ENCODE results near the gene SLCO3A1.

SLCO3A1 gene

GRCh38 chr15:91862891-91863504 lies 9.5 kb downstream of the SLCO3A1 start:
- DNase-seq: no peak

- no peak for DNase-seq
These were observed 10.2 kb downstream of the SLCO3A1 start for GRCh38 chr15:91863621-91864255.

GRCh38 chr15:91864664-91865063 lies 11.2 kb downstream of the SLCO3A1 start:
- no peak for DNase-seq

- DNase-seq: no peak
These were observed 12.0 kb downstream of the SLCO3A1 start for GRCh38 chr15:91865486-91865885.

GRCh38 chr15:91865950-91866349 lies 12.4 kb downstream of the SLCO3A1 start:
- no peak for DNase-seq

GRCh38 chr15:91866371-91866905 lies 12.9 kb downstream of the SLCO3A1 start:
- DNase-seq: no peak

- DNase-seq: no peak
These were observed 13.5 kb downstream of the SLCO3A1 start for GRCh38 chr15:91866971-91867372.

- no peak for DNase-seq
These were observed 14.1 kb downstream of the SLCO3A1 start for GRCh38 chr15:91867581-91868026.

- no peak for DNase-seq
These were observed 17.5 kb downstream of the SLCO3A1 start for GRCh38 chr15:91870876-91871537.

GRCh38 chr15:91871837-91872236 lies 18.3 kb downstream of the SLCO3A1 start:
- no peak for DNase-seq

- DNase-seq: no peak
These were observed 19.0 kb downstream of the SLCO3A1 start for GRCh38 chr15:91872356-91873137.

- DNase-seq: no peak
These were observed 19.6 kb downstream of the SLCO3A1 start for GRCh38 chr15:91873138-91873536.

- no peak for DNase-seq
These were observed 20.7 kb downstream of the SLCO3A1 start for GRCh38 chr15:91874171-91874570.

- DNase-seq: no peak
These were observed 21.6 kb downstream of the SLCO3A1 start for GRCh38 chr15:91874992-91875660.

GRCh38 chr15:91876187-91876586 lies 22.7 kb downstream of the SLCO3A1 start:
- DNase-seq: no peak

- DNase-seq: no peak
These were observed 24.9 kb downstream of the SLCO3A1 start for GRCh38 chr15:91878319-91878870.

- no peak for DNase-seq
These were observed 25.6 kb downstream of the SLCO3A1 start for GRCh38 chr15:91879158-91879557.

GRCh38 chr15:91880373-91880772 lies 26.9 kb downstream of the SLCO3A1 start:
- no peak for DNase-seq

GRCh38 chr15:91881569-91882297 lies 28.2 kb downstream of the SLCO3A1 start:
- DNase-seq: no peak

- no peak for DNase-seq
These were observed 29.5 kb downstream of the SLCO3A1 start for GRCh38 chr15:91882858-91883586.

GRCh38 chr15:91884606-91885005 lies 31.1 kb downstream of the SLCO3A1 start:
- no peak for DNase-seq

Measured in NCI-H1417 treated with DMSO at 0.1 percent for 48 hours (cell line).